ENCODE results near the gene EED.

EED gene

DNA sequence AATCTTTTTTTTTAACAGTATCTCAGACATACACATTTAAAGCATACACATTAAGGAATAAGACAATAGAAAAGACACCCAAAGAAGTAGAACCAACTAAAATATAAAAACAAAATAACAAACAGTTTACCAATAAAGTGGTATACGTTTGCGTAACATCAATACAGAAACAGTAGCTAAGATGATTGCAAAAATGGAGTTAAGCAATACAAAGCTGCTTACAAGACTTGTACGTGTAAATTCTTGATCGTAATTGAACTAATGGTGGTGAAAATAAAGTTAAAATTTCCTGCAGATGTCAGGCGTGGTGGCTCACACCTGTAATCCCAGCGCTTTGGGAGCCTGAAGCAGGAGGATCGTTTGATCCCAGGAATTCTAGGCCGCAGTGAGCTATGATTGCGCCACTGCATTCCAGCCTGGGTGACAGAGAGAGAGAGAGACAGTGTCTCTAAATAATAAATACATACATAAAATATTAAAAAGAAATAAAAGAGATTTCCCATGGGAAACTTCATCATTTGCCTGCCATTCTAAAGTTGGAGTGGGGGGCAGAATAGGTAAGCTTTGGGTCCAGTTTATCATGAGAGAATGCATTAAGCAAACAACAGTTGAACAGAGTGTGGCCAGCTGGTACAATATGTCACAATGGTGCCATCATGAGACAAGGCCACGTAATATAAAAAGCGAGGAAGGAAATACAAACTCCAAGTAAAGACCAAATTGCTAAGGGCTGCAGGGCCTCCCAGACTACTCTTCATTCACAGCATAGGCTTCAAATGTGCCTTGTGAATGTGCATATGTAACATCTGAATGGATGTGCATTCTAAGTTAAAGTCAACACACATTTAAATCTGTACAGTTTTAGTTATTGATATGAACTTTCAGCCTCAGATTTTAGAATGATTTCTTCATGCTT lies 38.9 kb upstream of the EED start:
- Histone ChIP-seq H3K4me3 (ENCODE audit: extremely low read depth, insufficient read depth, low read length, poor library complexity, severe bottlenecking) (no peak overlapping the region), H3K9me3 (ENCODE audit: control insufficient read depth, low read length) (no peaks in the 10 kb centered on the region), H3K4me1 (ENCODE audit: control insufficient read depth, insufficient read depth, low read length, poor library complexity, severe bottlenecking) (peaks cover 3% of the 10 kb centered on the region), H3K27ac (ENCODE audit: low read depth, low read length, severe bottlenecking) (no peak overlapping the region), H3K36me3 (ENCODE audit: control insufficient read depth, insufficient read depth, low read length) (no peaks in the 10 kb centered on the region)
- WGBS, 2 experiments (ENCODE audit: insufficient coverage in 2 of 2): 91 to 93% methylated on average over 7 to 9 of the region's 11 CpGs

DNA sequence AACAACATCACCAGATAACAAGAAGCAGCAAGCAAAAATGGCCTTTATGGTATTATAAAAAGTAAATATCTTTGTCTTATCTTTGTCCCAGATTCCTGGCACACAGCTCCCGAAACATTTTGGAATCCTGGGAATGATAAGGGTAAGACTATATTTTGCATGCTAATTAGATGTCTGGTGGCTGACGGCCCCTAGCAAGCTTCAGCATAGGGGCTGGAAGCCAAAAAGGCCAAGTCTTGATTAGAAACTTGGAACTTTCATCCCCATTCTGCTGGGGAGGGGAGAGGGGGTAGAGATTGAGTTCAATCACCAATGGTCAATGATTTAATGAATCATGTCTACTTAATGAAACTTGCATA lies 38.2 kb upstream of the EED start:
- H3K27ac ChIP-seq (ENCODE audit: low read depth, low read length, severe bottlenecking): no peak overlapping the region
- peaks cover 3% of the 10 kb centered on the region for H3K4me1 ChIP-seq (ENCODE audit: control insufficient read depth, insufficient read depth, low read length, poor library complexity, severe bottlenecking)
- H3K36me3 ChIP-seq (ENCODE audit: control insufficient read depth, insufficient read depth, low read length): no peaks in the 10 kb centered on the region
- H3K9me3 ChIP-seq (ENCODE audit: control insufficient read depth, low read length): no peaks in the 10 kb centered on the region
- no peak overlapping the region for H3K4me3 ChIP-seq (ENCODE audit: extremely low read depth, insufficient read depth, low read length, poor library complexity, severe bottlenecking)
- WGBS, 2 experiments (ENCODE audit: insufficient coverage in 2 of 2): 86 to 96% methylated on average over 1 to 2 of the region's 2 CpGs

DNA sequence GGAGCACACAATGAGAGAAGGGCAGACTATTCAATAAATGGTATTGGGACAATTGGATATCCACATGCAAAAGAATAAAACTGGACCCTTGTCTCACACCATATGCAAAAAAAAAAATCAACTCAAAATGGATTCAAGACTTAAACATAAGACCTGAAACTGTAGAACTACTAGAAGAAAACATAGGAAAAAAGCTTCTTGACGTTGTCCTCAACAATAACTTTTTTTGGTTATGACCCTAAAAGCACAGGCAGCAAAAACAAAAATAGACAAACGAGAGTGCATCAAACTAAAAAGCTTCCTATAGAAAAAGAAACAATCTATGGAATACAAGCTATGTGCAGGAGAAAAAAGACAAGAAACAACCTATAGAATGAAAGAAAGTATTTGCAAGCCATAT lies 37.1 kb upstream of the EED start:
- Histone ChIP-seq H3K4me1 (ENCODE audit: control insufficient read depth, insufficient read depth, low read length, poor library complexity, severe bottlenecking) (no peaks in the 10 kb centered on the region), H3K27ac (ENCODE audit: low read depth, low read length, severe bottlenecking) (no peak overlapping the region), H3K4me3 (ENCODE audit: extremely low read depth, insufficient read depth, low read length, poor library complexity, severe bottlenecking) (no peak overlapping the region), H3K36me3 (ENCODE audit: control insufficient read depth, insufficient read depth, low read length) (no peaks in the 10 kb centered on the region), H3K9me3 (ENCODE audit: control insufficient read depth, low read length) (no peaks in the 10 kb centered on the region)
- WGBS, 2 experiments (ENCODE audit: insufficient coverage in 2 of 2): no CpG with 5 or more reads among the region's 2 CpGs

DNA sequence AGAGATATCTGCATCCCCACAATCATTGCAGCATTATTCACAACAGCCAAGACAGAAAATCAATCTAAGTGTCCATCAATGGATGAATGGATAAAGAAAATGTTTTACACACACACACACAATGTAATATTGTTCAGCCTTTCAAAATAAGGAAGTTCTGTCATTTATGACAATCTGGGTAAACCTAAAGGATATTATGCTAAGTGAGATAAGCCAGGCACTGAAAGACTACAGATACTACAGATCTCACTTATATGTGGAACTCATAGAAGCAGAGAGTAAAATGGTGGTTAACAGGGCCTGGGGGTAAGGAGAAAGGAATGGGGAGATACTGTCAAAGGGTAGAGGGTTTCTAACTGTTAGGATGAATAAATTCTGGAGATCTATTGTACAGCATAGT lies 36.0 kb upstream of the EED start:
- Histone ChIP-seq H3K4me3 (ENCODE audit: extremely low read depth, insufficient read depth, low read length, poor library complexity, severe bottlenecking) (no peak overlapping the region), H3K27ac (ENCODE audit: low read depth, low read length, severe bottlenecking) (no peak overlapping the region), H3K4me1 (ENCODE audit: control insufficient read depth, insufficient read depth, low read length, poor library complexity, severe bottlenecking) (no peaks in the 10 kb centered on the region), H3K9me3 (ENCODE audit: control insufficient read depth, low read length) (no peaks in the 10 kb centered on the region), H3K36me3 (ENCODE audit: control insufficient read depth, insufficient read depth, low read length) (no peaks in the 10 kb centered on the region)

DNA sequence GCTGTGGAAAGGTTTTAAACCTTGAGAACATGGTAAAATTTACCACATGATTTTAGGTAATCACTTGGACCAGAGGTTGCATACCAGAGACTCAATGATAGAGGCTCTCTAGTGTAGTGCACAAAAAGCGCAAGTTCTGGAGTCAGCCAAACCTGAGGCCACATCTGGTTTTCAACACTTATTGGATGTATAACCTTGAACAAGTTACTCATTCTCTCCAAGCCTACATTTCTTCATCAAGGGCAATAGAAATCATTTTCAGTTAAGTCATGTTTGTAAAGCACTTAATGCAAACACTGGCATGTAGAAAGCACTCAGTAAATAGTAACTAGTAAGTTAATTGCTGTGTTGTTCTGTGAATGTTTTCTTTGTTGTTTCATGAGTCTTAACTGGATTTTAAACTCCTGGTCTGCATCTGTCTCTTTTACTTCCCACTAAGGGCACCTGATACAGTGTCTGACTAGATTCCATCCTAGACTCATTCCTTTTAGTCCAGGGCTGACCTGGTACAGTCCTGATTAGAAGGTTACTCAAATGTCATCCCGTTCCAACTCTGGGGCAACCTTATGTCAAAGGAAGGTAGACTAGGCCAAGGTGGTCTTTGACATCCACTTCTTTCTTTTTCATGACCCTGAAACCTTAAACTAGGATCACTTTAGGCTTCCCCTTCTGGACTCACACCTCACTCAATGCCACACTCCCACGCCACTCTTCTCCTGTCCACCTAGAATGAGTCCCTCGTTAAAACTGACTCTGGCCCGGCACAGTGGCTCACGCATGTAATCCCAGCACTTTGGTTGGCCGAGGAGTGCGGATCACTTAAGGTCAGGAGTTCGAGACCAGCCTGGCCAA lies 34.5 kb upstream of the EED start:
- no peaks in the 10 kb centered on the region for H3K36me3 ChIP-seq (ENCODE audit: control insufficient read depth, insufficient read depth, low read length)
- H3K9me3 ChIP-seq (ENCODE audit: control insufficient read depth, low read length): no peaks in the 10 kb centered on the region
- no peaks in the 10 kb centered on the region for H3K4me1 ChIP-seq (ENCODE audit: control insufficient read depth, insufficient read depth, low read length, poor library complexity, severe bottlenecking)
- H3K27ac ChIP-seq (ENCODE audit: low read depth, low read length, severe bottlenecking): no peak overlapping the region
- WGBS, 2 experiments (ENCODE audit: insufficient coverage in 2 of 2): 89 to 95% methylated on average over 9 of the region's 9 CpGs
- no peak overlapping the region for H3K4me3 ChIP-seq (ENCODE audit: extremely low read depth, insufficient read depth, low read length, poor library complexity, severe bottlenecking)

DNA sequence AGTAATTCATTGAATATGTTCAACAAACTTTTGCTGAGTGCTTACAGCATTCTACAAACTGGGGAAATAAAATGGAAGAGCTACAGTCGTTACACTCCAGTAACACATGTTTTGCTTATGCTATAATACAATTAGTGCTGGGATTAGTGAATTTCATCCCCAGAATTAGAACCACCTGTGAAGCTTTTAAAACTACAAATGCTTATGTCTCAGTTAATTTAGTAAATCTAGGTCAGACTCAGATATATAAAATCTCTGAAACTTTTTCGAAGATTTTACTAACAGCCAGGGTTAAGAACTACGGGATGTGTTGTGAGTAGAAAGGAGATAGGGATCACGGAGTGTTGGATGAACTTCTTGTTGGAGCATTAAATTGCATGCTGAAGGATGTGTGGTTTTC lies 33.7 kb upstream of the EED start:
- 100% methylated on average over 2 of the region's 4 CpGs for WGBS, 2 experiments (ENCODE audit: insufficient coverage in 2 of 2)
- no peaks in the 10 kb centered on the region for H3K4me1 ChIP-seq (ENCODE audit: control insufficient read depth, insufficient read depth, low read length, poor library complexity, severe bottlenecking)
- no peak overlapping the region for H3K4me3 ChIP-seq (ENCODE audit: extremely low read depth, insufficient read depth, low read length, poor library complexity, severe bottlenecking)
- no peak overlapping the region for H3K27ac ChIP-seq (ENCODE audit: low read depth, low read length, severe bottlenecking)
- H3K36me3 ChIP-seq (ENCODE audit: control insufficient read depth, insufficient read depth, low read length): no peaks in the 10 kb centered on the region
- H3K9me3 ChIP-seq (ENCODE audit: control insufficient read depth, low read length): no peaks in the 10 kb centered on the region

DNA sequence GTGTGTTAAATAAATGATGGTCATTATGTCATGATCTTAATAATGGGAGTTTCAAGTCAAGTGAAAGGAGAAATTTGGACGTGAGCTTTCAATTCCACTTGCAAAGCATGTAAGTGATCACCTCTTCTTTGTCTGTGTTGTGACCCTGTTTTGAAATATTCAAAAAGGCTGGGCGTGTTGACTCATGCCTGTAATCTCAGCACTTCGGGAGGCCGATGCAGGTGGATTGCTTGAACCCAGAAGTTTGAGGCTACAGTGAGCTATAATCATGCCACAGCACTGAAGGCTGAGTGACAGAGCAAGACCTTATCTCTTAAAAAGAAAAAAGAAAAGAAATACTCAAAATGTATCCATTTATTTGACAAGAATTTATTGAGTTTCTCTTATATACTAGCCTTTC lies 32.9 kb upstream of the EED start:
- no peak overlapping the region for H3K4me3 ChIP-seq (ENCODE audit: extremely low read depth, insufficient read depth, low read length, poor library complexity, severe bottlenecking)
- no peaks in the 10 kb centered on the region for H3K9me3 ChIP-seq (ENCODE audit: control insufficient read depth, low read length)
- no peaks in the 10 kb centered on the region for H3K36me3 ChIP-seq (ENCODE audit: control insufficient read depth, insufficient read depth, low read length)
- no peaks in the 10 kb centered on the region for H3K4me1 ChIP-seq (ENCODE audit: control insufficient read depth, insufficient read depth, low read length, poor library complexity, severe bottlenecking)
- H3K27ac ChIP-seq (ENCODE audit: low read depth, low read length, severe bottlenecking): no peak overlapping the region
- WGBS, 2 experiments (ENCODE audit: insufficient coverage in 2 of 2): 86 to 100% methylated on average over 1 to 4 of the region's 4 CpGs

DNA sequence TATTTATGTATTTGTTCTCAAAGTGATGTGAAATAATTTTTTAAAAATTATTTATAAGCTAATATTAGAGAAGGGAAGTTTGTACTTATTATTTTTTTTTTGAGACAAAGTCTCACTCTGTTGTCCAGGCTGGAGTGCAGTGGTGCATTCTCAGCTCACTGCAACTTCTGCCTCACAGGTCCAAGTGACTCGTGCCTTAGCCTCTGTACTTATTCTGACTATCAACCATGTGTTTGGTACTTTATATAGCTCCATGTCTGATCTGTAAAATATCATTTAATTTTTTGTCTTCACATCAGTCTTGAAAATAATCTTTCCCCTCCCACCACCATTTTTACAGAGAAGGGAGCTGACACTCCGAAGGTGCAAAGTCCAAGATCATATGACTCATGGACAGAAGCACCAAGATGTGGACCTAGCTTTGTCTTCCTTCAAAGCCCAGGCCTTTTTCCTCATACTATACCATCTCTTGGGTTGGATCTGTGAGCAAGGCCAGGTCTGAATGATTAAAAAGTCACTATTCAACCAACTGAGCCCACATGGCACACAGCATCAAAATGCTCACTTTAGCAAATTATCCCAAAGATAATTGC lies 32.4 kb upstream of the EED start:
- no peaks in the 10 kb centered on the region for H3K36me3 ChIP-seq (ENCODE audit: control insufficient read depth, insufficient read depth, low read length)
- 93 to 100% methylated on average over 1 of the region's 2 CpGs for WGBS, 2 experiments (ENCODE audit: insufficient coverage in 2 of 2)
- H3K27ac ChIP-seq (ENCODE audit: low read depth, low read length, severe bottlenecking): no peak overlapping the region
- no peaks in the 10 kb centered on the region for H3K4me1 ChIP-seq (ENCODE audit: control insufficient read depth, insufficient read depth, low read length, poor library complexity, severe bottlenecking)
- H3K9me3 ChIP-seq (ENCODE audit: control insufficient read depth, low read length): no peaks in the 10 kb centered on the region
- no peak overlapping the region for H3K4me3 ChIP-seq (ENCODE audit: extremely low read depth, insufficient read depth, low read length, poor library complexity, severe bottlenecking)

DNA sequence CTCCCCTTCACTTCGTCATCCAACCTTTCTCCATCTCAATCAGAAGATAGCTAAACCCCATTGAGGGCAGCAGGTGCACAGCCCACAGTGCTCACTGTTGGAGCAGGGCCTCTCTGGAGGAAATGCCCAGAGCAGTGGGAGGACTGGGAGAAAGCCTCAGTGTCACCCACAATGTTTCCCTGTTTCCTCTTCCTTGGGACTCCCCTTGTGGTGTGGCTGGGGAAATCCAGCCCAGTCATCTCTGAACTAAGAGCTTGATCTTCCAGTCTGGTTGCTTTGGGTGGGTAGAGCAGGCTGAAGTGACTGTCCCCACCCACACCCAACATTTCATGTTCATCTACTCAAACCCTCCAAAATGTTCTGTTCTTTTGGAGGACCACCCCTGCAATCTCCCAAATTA lies 29.8 kb upstream of the EED start:
- WGBS, 2 experiments (ENCODE audit: insufficient coverage in 2 of 2): no CpG with 5 or more reads among the region's 1 CpG
- Histone ChIP-seq H3K4me1 (ENCODE audit: control insufficient read depth, insufficient read depth, low read length, poor library complexity, severe bottlenecking) (no peaks in the 10 kb centered on the region), H3K27ac (ENCODE audit: low read depth, low read length, severe bottlenecking) (no peak overlapping the region), H3K9me3 (ENCODE audit: control insufficient read depth, low read length) (no peaks in the 10 kb centered on the region), H3K36me3 (ENCODE audit: control insufficient read depth, insufficient read depth, low read length) (no peaks in the 10 kb centered on the region), H3K4me3 (ENCODE audit: extremely low read depth, insufficient read depth, low read length, poor library complexity, severe bottlenecking) (no peak overlapping the region)

DNA sequence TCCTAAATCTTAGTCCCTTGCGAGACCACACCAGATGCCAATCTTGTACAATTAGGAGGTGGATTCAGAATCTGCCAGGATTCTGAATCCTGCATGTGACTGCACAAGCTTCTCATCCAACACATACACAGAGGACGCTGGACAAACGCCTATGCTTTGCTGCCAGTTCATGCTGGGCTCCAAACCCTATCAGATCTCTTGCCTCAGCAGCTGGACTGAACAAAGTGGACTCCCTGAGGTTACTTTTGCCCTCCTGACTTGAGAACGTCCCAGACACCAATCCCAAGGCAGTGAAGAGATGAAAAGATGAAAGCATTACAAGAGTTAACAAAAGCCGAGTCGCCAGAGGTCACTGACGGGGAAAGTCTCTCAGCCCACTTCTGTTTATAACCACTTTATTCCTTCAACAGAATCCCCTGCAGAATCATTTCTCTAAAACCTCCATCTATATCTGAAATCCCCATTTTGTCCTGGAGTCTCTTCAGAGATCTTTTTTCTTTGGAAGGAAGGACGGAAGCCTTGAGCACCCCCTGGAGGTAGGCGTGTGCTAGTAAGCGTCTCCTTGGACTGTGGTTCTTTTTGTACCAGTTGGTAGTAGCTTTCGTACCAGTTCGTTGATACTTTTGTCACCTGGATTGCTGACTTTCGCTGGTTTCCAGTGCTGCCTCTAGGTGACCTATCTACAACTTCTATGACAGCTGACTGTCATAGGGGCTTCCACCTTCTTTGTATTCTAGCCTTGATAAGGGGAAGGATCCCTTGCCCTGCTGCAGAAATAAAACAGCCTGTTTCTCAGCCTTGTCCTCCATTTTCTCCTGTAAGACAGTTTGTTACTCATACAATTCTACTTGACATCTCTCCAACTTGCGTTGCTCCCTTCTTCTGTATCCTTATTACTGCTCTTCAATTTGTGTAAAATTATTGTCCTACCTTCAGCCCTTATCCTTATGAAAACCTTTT lies 26.1 kb upstream of the EED start:
- 74 to 80% methylated on average over 6 to 10 of the region's 14 CpGs for WGBS, 2 experiments (ENCODE audit: insufficient coverage in 2 of 2)

More for the DNA sequence above, 26.1 kb upstream of the EED start:
- Histone ChIP-seq H3K4me3 (ENCODE audit: extremely low read depth, insufficient read depth, low read length, poor library complexity, severe bottlenecking) (no peak overlapping the region), H3K9me3 (ENCODE audit: control insufficient read depth, low read length) (no peaks in the 10 kb centered on the region), H3K27ac (ENCODE audit: low read depth, low read length, severe bottlenecking) (no peak overlapping the region), H3K4me1 (ENCODE audit: control insufficient read depth, insufficient read depth, low read length, poor library complexity, severe bottlenecking) (no peaks in the 10 kb centered on the region), H3K36me3 (ENCODE audit: control insufficient read depth, insufficient read depth, low read length) (no peaks in the 10 kb centered on the region)
